ENCODE measurements around the gene CCDC137.
"Not testable (repeated sequence)": the region's sequence is repeated elsewhere in the genome, so short reads cannot be mapped to it uniquely, and the experiment has no call there.

Gene CCDC137

GRCh38 chr17:81666342-81667191, at the start of gene CCDC137, which contains the start of gene OXLD1:
Gene CCDC137, plus strand, starts transcription at chr17:81666737. Its CDS starts 30 bp downstream, at chr17:81666767.
Gene OXLD1, minus strand, starts transcription at chr17:81666605. Its CDS starts 28 bp downstream, at chr17:81666577.
- peak; percentile 95 for DNase-seq

GRCh38 chr17:81616877-81617276, 49.7 kb upstream of the CCDC137 start:
- no peak for DNase-seq

GRCh38 chr17:81618307-81618706, 48.2 kb upstream of the CCDC137 start:
- DNase-seq: not testable (repeated sequence)

- DNase-seq: no peak
Observed at GRCh38 chr17:81621494-81622130, 44.9 kb upstream of the CCDC137 start.

- DNase-seq: no peak
Observed at GRCh38 chr17:81630274-81630673, 36.3 kb upstream of the CCDC137 start.

- DNase-seq: no peak
Observed at GRCh38 chr17:81631482-81631881, 35.1 kb upstream of the CCDC137 start.

GRCh38 chr17:81635431-81635830, 31.1 kb upstream of the CCDC137 start:
- DNase-seq: no peak

- peak; percentile 35 for DNase-seq
Observed at GRCh38 chr17:81635973-81636504, 30.5 kb upstream of the CCDC137 start.

GRCh38 chr17:81636505-81637288, 29.8 kb upstream of the CCDC137 start, which contains the start of the genes NPLOC4 and TSPAN10:
Gene NPLOC4, minus strand, starts transcription at chr17:81637112. Its CDS starts 182 bp downstream, at chr17:81636930.
Gene TSPAN10, plus strand, starts transcription at chr17:81637196. Its CDS starts 5,217 bp downstream, at chr17:81642413.
- DNase-seq: peak; percentile 74

- no peak for DNase-seq
Observed at GRCh38 chr17:81638683-81639082, 27.9 kb upstream of the CCDC137 start.

- DNase-seq: no peak
Observed at GRCh38 chr17:81640011-81640410, 26.5 kb upstream of the CCDC137 start.

- DNase-seq: peak; percentile 85
Observed at GRCh38 chr17:81641825-81642489, 24.6 kb upstream of the CCDC137 start.

GRCh38 chr17:81644496-81644895, 22.0 kb upstream of the CCDC137 start:
- no peak for DNase-seq

GRCh38 chr17:81644976-81645952, 21.3 kb upstream of the CCDC137 start:
- DNase-seq: no peak

- no peak for DNase-seq
Observed at GRCh38 chr17:81646869-81647600, 19.5 kb upstream of the CCDC137 start.

GRCh38 chr17:81647640-81648012, 18.9 kb upstream of the CCDC137 start:
- DNase-seq: no peak

- no peak for DNase-seq
Observed at GRCh38 chr17:81648013-81648706, 18.4 kb upstream of the CCDC137 start.

GRCh38 chr17:81648707-81649085, 17.8 kb upstream of the CCDC137 start:
- no peak for DNase-seq

GRCh38 chr17:81650951-81651350, 15.6 kb upstream of the CCDC137 start:
- no peak for DNase-seq

- DNase-seq: peak; percentile 91
Observed at GRCh38 chr17:81651692-81652091, 14.8 kb upstream of the CCDC137 start.

All from HCEC 1CT (cell line).